ENCODE measurements around the gene GMNN.

GMNN gene

DNA sequence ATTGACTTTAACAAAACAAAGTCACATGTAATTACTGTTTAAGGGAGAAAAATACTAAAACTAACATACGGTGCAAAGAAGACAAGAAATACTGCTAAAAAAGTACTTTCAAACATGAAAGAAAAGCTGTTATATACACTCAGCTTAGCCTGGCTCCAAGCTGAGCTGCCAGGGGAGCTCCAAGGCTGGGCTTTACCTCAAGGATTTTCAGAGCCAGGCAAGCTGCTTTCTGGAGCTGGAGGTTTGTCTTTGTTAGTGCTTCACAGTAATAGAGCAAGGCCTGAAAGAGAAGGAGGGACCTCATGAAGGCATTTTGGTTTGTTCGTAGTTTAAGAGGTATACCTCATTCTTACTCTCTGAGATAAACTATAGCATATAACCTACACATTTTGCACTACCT, 43.6 kb downstream of the GMNN start:
- no peak for DNase-seq

DNA sequence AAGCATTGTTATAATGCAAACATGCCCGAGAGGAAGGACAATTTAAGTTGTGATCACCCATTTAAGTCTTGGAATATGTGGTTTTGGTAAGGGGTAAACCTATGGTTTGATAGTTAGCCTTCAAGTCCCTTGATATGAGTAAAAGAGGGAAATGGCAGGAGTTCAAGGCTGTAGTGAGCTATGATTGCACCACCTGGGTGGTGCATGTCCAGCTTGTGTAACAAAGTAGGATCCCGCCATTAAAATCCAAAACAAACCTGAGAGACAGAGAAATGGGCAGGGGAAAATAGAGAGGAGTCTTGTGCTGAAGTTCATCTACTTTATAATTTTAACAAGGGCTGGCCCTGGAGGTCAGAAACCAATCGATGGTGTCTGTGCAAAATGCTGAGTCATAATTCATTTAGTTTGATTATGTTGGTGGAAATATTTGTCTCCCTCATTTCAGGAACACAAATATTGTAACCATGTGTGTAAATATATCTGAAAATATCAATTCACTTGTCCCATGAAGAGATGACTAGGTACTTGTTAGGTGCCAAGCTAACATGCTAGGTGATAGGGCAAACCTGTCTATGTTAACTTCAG, 47.2 kb downstream of the GMNN start:
- DNase-seq, result no peak

DNA sequence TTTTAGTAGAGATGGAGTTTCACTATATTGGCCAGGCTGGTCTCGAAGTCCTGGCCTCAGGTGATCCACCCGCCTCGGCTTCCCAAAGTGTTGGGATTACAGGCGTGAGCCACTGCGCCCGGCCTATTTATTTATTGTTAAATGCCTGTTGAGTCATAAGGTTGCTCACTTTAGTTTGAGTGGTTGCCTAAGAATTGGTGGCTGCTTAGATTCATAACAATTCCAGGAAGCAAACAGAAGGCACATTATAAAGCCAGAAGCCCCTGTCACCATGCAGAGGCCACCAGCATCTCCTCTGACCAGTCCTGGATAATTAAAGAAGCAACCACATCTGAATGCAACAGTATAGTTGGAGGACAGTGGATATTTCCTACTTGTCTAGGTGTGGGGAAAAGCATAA, 48.0 kb downstream of the GMNN start:
- no peak for DNase-seq

DNA sequence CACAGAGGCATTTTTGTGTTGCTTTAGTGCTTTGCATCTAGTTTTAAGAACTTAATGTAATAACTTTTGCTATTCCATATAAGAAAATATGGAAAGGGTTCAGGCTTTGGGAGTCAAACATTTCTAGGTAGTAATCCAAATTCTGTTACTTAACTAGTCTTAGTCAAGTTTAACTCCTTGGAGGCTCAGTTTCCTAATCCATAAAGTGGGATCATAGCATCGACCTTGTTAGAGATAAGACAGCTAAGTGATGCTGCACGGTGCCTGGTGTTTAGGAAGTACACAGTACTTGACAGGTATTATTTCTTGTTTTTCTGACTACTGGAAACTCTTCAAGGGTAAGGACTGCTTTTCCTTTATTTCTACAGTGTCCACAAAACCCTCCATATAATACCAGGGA, 48.4 kb downstream of the GMNN start:
- no peak for DNase-seq

DNA sequence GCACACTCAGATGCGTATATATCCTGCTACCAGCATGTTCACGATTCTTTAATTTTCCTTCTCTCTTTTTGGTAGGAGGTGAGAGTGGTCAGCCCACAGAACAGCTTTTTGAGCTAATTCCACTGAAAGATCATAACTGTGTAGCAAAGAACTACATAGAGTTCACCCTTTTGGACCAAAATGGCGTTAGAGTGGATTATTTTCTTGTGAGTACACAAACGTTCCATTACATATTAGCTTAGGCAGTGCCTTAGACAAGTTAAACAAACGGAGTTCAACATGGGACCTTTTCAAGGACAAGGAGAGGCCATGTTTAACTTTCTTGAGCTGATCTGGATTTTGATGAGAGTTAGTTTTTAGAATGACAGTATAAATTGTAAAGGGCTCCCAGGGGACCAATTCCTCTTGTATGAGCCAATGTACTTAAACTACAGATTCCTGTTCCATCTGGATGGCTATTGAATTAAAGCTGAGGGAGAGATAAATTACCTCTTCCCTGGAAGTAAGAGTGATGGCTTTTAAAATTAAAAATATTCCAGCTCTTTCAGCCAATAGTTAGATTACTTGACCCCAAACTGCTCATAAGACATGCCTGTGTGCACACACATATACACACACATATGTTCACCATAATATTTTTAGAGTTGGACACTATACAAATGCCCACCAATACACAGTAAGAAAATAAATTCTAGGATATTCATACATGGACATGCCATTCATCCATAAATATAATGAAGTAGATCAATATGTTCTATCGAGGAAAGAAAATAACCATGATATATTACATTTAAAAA, 49.6 kb downstream of the GMNN start:
- no peak for DNase-seq

DNA sequence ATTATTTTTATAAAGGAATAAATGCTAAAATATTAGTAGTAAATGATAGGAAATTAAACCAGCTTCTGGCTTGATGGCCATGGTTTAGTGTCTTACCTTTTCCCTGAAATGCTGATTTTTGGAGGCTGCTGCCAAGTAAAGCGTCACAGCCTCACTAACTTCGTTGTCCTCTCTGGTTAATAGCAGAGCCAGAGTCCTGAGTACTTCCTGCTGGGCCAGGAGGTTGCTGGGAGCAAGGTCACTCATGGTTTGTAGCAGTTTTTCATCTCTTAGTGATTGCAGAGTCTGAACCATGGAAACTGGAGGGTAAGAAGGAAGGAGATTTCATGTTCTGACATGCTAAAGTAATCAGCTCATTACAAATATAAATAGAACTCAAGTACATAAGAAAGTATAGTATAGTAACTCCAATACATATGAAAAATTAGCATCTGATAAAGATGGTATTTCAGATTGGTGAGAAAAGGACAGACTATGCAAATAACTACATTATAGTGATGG, 50.4 kb downstream of the GMNN start:
- DNase-seq, result no peak

DNA sequence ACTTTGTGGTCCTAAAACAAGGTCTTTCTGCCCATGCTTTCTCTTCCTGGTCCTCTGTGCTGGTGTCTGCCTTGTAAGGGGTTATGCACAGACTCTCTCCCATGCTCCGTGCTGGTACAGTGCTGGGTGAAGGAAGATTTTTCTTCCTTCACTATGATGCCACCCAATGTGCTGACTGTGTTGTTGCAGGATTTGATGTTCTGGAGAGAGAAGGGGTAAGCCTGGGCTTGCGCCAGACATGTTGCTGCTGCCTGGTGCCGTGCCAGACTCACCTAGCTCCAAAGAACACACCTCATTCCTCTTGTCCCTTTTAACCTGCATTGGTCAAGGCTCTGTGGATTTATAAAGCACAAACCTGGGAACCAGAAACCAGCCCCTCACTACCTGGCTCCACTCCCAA, 52.4 kb downstream of the GMNN start:
- DNase-seq, result no peak

DNA sequence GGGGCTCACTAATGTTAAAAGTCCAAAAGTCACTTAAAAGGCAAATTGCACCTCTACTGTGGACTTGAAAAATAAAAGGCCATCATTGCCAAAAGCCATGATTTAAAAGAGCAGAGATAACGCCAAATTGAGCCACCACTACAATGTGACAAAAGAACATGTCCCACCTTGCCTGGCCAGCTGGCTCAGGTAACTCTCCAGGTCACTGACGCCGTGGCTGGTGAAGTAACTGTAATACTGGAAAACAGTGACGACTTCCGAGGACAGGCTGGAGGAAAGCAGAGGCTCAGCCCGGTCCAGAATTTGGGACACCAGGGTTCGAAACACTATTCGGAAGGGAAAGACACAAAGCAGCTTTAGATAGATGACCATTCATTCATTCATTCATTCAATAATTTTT, 53.2 kb downstream of the GMNN start:
- DNase-seq, result no peak

DNA sequence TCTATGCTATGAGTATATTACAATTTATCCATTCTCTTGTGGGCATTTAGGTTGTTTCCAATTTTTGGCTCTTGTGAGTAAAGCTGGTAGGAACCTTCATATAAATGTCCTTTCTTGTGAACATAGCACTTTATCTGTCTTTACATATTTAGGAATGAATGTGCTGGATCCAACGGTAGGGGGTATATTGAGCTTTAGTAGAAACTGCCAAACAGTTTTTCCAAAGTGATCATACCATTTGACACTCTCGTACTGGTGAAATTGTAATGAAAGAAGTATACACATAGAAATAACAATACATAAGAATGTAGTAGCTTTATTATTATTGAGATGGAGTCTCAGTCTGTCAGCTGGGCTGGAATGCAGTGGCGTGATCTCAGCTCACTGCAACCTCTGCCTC, 54.9 kb downstream of the GMNN start:
- DNase-seq, result no peak

DNA sequence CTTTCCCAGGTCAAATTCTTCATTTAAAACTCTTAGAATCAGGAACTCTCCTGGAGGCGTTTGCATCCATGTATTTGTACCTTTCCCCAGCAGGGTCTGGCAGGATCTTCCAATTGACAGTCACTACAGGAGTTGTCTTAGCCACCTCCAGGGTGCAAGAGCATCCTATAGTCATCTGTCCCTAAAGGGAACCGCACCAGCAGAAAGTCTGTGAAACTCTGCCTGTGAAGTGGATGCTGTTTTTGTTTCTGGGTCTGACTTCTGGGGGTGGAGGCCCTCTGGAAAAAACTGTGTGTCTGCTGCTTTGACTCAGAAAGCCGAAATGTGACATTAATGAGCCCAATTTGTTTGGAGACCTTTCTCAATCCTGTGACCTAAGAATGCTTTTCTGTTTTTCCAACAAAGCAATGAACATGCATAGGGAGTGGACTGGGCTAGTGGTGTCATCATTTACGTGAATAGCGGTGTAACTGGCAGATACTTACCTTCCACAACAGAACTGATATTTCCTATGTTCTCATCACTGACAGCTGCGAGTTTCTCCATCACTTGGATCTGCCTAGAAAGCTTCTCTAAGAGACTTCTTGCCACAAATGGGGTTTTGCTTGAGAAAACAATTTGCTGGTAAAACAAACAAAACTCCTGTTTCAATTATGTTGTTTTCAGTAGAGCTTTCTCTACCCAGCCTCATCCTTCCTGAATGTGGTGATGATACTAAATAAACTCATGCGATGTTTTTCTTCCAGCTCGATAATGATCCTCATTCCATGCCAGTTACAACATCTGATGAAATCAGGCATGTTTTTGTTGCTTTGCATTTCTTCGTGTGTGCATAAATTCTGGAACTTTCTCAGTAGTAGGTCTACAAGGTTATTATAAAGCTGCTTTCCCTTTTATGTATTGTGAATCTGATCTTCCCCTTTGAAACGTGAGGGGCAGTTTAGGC, 57.3 kb downstream of the GMNN start:
- DNase-seq, result peak; percentile 41

DNA sequence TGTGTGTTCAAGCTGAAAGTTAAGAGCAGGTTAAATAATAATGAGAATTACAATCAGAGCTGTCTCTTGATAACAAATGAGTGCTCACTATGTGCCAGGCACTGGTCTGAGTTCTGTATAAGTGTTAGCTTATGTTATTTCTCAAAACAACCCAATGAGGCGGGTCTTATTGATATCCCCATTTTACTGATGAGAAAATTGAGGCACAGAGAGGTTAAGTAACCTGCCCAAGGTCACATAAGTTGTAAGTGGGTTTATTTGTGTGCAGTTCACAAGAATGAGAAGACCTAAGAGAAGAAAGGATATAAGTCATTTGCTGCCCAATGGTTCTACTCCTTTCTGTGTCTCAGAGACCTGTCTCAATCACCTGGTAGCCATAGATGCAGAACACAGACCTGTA, 58.1 kb downstream of the GMNN start:
- no peak for DNase-seq

DNA sequence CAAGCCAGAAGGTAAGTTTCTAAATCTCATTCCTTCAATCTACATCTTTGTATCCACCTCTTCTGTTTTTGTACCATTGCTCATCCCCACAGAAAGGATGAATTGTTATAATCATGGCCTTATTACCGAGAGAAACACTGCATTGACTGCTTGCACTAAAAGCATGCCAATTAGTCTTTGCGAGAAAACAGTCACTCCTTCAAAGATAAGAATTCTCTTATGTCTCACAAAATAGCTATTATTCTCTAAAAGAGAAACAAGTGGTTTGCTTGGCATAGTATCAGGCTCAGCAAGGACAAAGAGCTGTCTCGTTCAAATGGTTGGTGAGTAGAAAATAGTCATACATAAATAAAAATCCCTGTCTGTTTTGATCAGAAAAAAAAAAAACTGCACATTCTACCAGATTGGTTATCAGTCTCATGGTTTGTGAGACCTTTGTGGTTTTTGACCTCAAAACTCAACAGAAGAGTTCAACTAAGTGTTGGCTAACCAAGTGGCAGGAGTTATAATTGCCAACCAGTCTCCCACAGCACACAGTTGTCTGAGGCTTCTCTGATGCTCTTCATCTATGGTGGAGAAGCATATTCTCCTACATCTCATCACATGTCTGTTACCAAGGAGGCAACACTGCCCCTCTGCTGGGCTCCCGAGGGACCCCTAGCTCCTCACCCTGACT, 59.1 kb downstream of the GMNN start:
- DNase-seq, result no peak
